ENCODE results near the gene CACNA1E. TPM values are rescaled to one million over a fixed set of nuclear protein-coding genes. Genes with fewer than 3 reads are reported as not detected.
"Not testable (repeated sequence)": the region's sequence is repeated elsewhere in the genome, so short reads cannot be mapped to it uniquely, and the experiment has no call there.

Gene CACNA1E
- total and polyA plus RNA-seq, 2 donors (not counting 1 experiment from before 2014, with no cell fraction given) = 0.37 to 0.40 TPM

- no peaks in the 10 kb centered on the region for H4K20me1 ChIP-seq (ENCODE audit: control insufficient read depth, insufficient read depth, low read length, poor library complexity, severe bottlenecking)
- no peak overlapping the region for H2AFZ ChIP-seq (ENCODE audit: insufficient read depth, low read depth, low read length, poor library complexity, severe bottlenecking)
- Mint-ChIP-seq H3K4me3 (no peak overlapping the region), H3K27ac (no peak overlapping the region), H3K4me1 (no peaks in the 10 kb centered on the region), H3K27me3 (no peaks in the 10 kb centered on the region), H3K9me3 (ENCODE audit: insufficient read depth) (peaks cover 9% of the 10 kb centered on the region)
- no peaks in the 10 kb centered on the region for H3K4me1 ChIP-seq (ENCODE audit: control insufficient read depth in 2 of 2, insufficient read depth in 2 of 2, low read length in 2 of 2)
- intact Hi-C loops (cut with micrococcal nuclease) = no loop called here
- no peaks in the 10 kb centered on the region for H3K36me3 ChIP-seq (replicated peaks in 1 of 2; ENCODE audit: control extremely low read depth in 1 of 2, control insufficient read depth in 1 of 2, extremely low read depth in 1 of 2, insufficient read depth in 2 of 2, low read length in 1 of 2)
- DNase-seq = no peak
- peaks cover 0 to 12% (median 4%) of the 10 kb centered on the region in 3 donors for H3K9me3 ChIP-seq (ENCODE audit: control extremely low read depth in 1 of 3, control insufficient read depth in 2 of 3, insufficient read depth in 1 of 3, low read length in 2 of 3)
- ATAC-seq (ENCODE audit: low read depth) = no peak
- H3K27ac ChIP-seq (ENCODE audit: low read length in 2 of 2) = no peak overlapping the region
- H3K79me2 ChIP-seq (ENCODE audit: control insufficient read depth, insufficient read depth, low read length) = no peaks in the 10 kb centered on the region
- POLR2A ChIA-PET = no interaction called here
- WGBS (ENCODE audit: insufficient coverage) = no CpG with 5 or more reads among the region's 1 CpG
- no peak overlapping the region for H3K4me3 ChIP-seq (ENCODE audit: control extremely low read depth in 1 of 5, extremely low read depth in 1 of 5, insufficient read depth in 1 of 5, low read depth in 2 of 5, low read length in 4 of 5)
- H3K9ac ChIP-seq (ENCODE audit: low read length) = no peak overlapping the region
- CTCF ChIA-PET = no interaction called here
- TF ChIP-seq EZH2 (IDR thresholded peaks at IDR 0.05; ENCODE audit: borderline replicate concordance, insufficient read depth, low read depth, low read length, poor library complexity, severe bottlenecking) = no peak
- TF ChIP-seq, protein P1, sequence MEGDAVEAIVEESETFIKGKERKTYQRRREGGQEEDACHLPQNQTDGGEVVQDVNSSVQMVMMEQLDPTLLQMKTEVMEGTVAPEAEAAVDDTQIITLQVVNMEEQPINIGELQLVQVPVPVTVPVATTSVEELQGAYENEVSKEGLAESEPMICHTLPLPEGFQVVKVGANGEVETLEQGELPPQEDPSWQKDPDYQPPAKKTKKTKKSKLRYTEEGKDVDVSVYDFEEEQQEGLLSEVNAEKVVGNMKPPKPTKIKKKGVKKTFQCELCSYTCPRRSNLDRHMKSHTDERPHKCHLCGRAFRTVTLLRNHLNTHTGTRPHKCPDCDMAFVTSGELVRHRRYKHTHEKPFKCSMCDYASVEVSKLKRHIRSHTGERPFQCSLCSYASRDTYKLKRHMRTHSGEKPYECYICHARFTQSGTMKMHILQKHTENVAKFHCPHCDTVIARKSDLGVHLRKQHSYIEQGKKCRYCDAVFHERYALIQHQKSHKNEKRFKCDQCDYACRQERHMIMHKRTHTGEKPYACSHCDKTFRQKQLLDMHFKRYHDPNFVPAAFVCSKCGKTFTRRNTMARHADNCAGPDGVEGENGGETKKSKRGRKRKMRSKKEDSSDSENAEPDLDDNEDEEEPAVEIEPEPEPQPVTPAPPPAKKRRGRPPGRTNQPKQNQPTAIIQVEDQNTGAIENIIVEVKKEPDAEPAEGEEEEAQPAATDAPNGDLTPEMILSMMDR (IDR thresholded peaks at IDR 0.05) = no peak
- H3K4me2 ChIP-seq (replicated peaks; ENCODE audit: low read depth, low read length, poor library complexity, severe bottlenecking) = no peak overlapping the region
- H3K27me3 ChIP-seq (replicated peaks in 1 of 4; ENCODE audit: control extremely low read depth in 1 of 4, control insufficient read depth in 3 of 4, insufficient read depth in 4 of 4, low read length in 3 of 4) = no peaks in the 10 kb centered on the region
Observed at GRCh38 chr1:181525104-181525721, 41.9 kb downstream of the CACNA1E start.

GRCh38 chr1:181528241-181528640 lies 44.9 kb downstream of the CACNA1E start:
- H3K4me2 ChIP-seq (replicated peaks; ENCODE audit: low read depth, low read length, poor library complexity, severe bottlenecking); H3K36me3 ChIP-seq (replicated peaks in 1 of 2; ENCODE audit: control extremely low read depth in 1 of 2, control insufficient read depth in 1 of 2, extremely low read depth in 1 of 2, insufficient read depth in 2 of 2, low read length in 1 of 2); H3K27ac ChIP-seq (ENCODE audit: low read length in 2 of 2); H4K20me1 ChIP-seq (ENCODE audit: control insufficient read depth, insufficient read depth, low read length, poor library complexity, severe bottlenecking); H3K27me3 ChIP-seq (replicated peaks in 1 of 4; ENCODE audit: control extremely low read depth in 1 of 4, control insufficient read depth in 3 of 4, insufficient read depth in 4 of 4, low read length in 3 of 4); POLR2A ChIA-PET; H3K4me1 ChIP-seq (ENCODE audit: control insufficient read depth in 2 of 2, insufficient read depth in 2 of 2, low read length in 2 of 2); H2AFZ ChIP-seq (ENCODE audit: insufficient read depth, low read depth, low read length, poor library complexity, severe bottlenecking); DNase-seq; H3K27ac Mint-ChIP-seq; ATAC-seq (ENCODE audit: low read depth); intact Hi-C loops (cut with micrococcal nuclease); CTCF ChIA-PET; H3K9ac ChIP-seq (ENCODE audit: low read length); H3K9me3 Mint-ChIP-seq (ENCODE audit: insufficient read depth); H3K4me3 Mint-ChIP-seq; H3K4me1 Mint-ChIP-seq; H3K4me3 ChIP-seq (ENCODE audit: control extremely low read depth in 1 of 5, extremely low read depth in 1 of 5, insufficient read depth in 1 of 5, low read depth in 2 of 5, low read length in 4 of 5); H3K27me3 Mint-ChIP-seq; H3K79me2 ChIP-seq (ENCODE audit: control insufficient read depth, insufficient read depth, low read length): not testable (repeated sequence)
- H3K9me3 ChIP-seq (ENCODE audit: control extremely low read depth in 1 of 3, control insufficient read depth in 2 of 3, insufficient read depth in 1 of 3, low read length in 2 of 3) = peaks cover 0 to 12% (median 4%) of the 10 kb centered on the region in 3 donors
